ENCODE measurements around the gene FCGR3B.
"Not testable (repeated sequence)": the region's sequence is repeated elsewhere in the genome, so short reads cannot be mapped to it uniquely, and the experiment has no call there.

The FCGR3B gene

GRCh38 chr1:161631076-161631475, at the start of gene FCGR3B:
TSS of gene FCGR3B (minus strand) at chr1:161631176. CDS start at chr1:161631094, 82 bp downstream.
- H3K27ac ChIP-seq: no peak within 1 kb of the TSS
- TF ChIP-seq CTCF (IDR thresholded peaks at IDR 0.05): no peak
- DNase-seq (ENCODE audit: low spot score): no peak
- no peak within 1 kb of the TSS for H3K4me3 ChIP-seq

GRCh38 chr1:161678500-161678899, 47.5 kb upstream of the FCGR3B start:
- H3K27ac ChIP-seq: no peak overlapping the region
- TF ChIP-seq CTCF (IDR thresholded peaks at IDR 0.05): no peak
- no peak for DNase-seq (ENCODE audit: low spot score)
- no peak overlapping the region for H3K4me3 ChIP-seq

- no peak for DNase-seq (ENCODE audit: low spot score)
- Histone ChIP-seq H3K27ac (no peak overlapping the region), H3K4me3 (no peak overlapping the region)
- no peak for TF ChIP-seq CTCF (IDR thresholded peaks at IDR 0.05)
Observed at GRCh38 chr1:161676958-161677689, 46.1 kb upstream of the FCGR3B start.

GRCh38 chr1:161676441-161676840, 45.5 kb upstream of the FCGR3B start:
- Histone ChIP-seq H3K4me3 (no peak overlapping the region), H3K27ac (no peak overlapping the region)
- no peak for DNase-seq (ENCODE audit: low spot score)
- TF ChIP-seq CTCF (IDR thresholded peaks at IDR 0.05): no peak

GRCh38 chr1:161674908-161675307, 43.9 kb upstream of the FCGR3B start:
- not testable (repeated sequence) for H3K4me3 ChIP-seq; H3K27ac ChIP-seq; DNase-seq (ENCODE audit: low spot score)

GRCh38 chr1:161674447-161674846, 43.5 kb upstream of the FCGR3B start:
- not testable (repeated sequence) for H3K27ac ChIP-seq; H3K4me3 ChIP-seq; DNase-seq (ENCODE audit: low spot score)

- H3K4me3 ChIP-seq; H3K27ac ChIP-seq; DNase-seq (ENCODE audit: low spot score): not testable (repeated sequence)
Observed at GRCh38 chr1:161673437-161673836, 42.5 kb upstream of the FCGR3B start.

GRCh38 chr1:161671045-161672020, 40.4 kb upstream of the FCGR3B start:
- H3K27ac ChIP-seq; H3K4me3 ChIP-seq; DNase-seq (ENCODE audit: low spot score): not testable (repeated sequence)

- H3K27ac ChIP-seq; H3K4me3 ChIP-seq; DNase-seq (ENCODE audit: low spot score): not testable (repeated sequence)
Observed at GRCh38 chr1:161664689-161665088, 33.7 kb upstream of the FCGR3B start.

- not testable (repeated sequence) for DNase-seq (ENCODE audit: low spot score); H3K27ac ChIP-seq; H3K4me3 ChIP-seq
Observed at GRCh38 chr1:161663569-161663968, 32.6 kb upstream of the FCGR3B start.

GRCh38 chr1:161662684-161663339, 31.8 kb upstream of the FCGR3B start, which contains the start of gene FCGR2B:
TSS of gene FCGR2B (plus strand) at chr1:161663143. CDS start at chr1:161663242, 99 bp downstream.
- H3K4me3 ChIP-seq; H3K27ac ChIP-seq; DNase-seq (ENCODE audit: low spot score): not testable (repeated sequence)

GRCh38 chr1:161661660-161662311, 30.8 kb upstream of the FCGR3B start:
- H3K27ac ChIP-seq; DNase-seq (ENCODE audit: low spot score); H3K4me3 ChIP-seq: not testable (repeated sequence)

GRCh38 chr1:161658524-161658923, 27.5 kb upstream of the FCGR3B start:
- not testable (repeated sequence) for DNase-seq (ENCODE audit: low spot score); H3K4me3 ChIP-seq; H3K27ac ChIP-seq

All from coronary artery (tissue), 2 donors.